HepG2 (cell line): ENCODE results near the gene GRK5. TPM values are rescaled to one million over a fixed set of nuclear protein-coding genes. Genes with fewer than 3 reads are reported as not detected.
A peak's percentile ranks its signal among the peaks of the same experiment; 100 is the strongest.

Experiments
- ATAC-seq: fragments of 200-7000 bp; cut with Tn5 transposase; 3 replicates; pipeline ENCODE4 v1.9.1; 2020; ENCODE audit warnings: mild to moderate bottlenecking, moderate library complexity
- BruUV-seq: library from RNA; stranded (reverse); fragments of 400-500 nt; replicated peaks from 2 replicates; lab custom pipeline; 2021; lab: Mats Ljungman, UMichigan
- CTCF ChIA-PET: fragments of 300-600 bp; formaldehyde crosslinking; extraction: SDS; loops from one replicate; lab custom pipeline; 2021; ENCODE audit warnings: low total read pairs, inconsistent platforms, low intra/inter-chr PET ratio; lab: Yijun Ruan, JAX
- POLR2A ChIA-PET: fragments of 350-600 bp; sonication (Branson Sonifier 250); formaldehyde crosslinking; loops from one replicate; lab custom pipeline; 2020; ENCODE audit warnings: antibody characterized with exemption, inconsistent platforms; lab: Yijun Ruan, JAX
- DNase-seq: peaks from one replicate; pipeline ENCODE4 v3.0.0-alpha.2; 2015; ENCODE audit warnings: low spot score
- FAIRE-seq: peaks from 3 replicates; lab custom pipeline; 2011; peaks lifted over from hg19 to GRCh38; lab: Jason Lieb, UNC
- H2AFZ ChIP-seq: one replicate; pipeline ENCODE4 v1.6.1; 2011; ENCODE audit warnings: low read length, inconsistent platforms
- H3K27ac ChIP-seq: fragments of 300-600 bp; 3 replicates; pipeline ENCODE4 v1.8.0; 2011; ENCODE audit warnings: mixed run types, mild to moderate bottlenecking, mixed read lengths, low read length, inconsistent platforms; ENCODE audit not compliant: insufficient read depth; ENCODE audit errors: extremely low read length
- H3K27me3 ChIP-seq, 2 experiments: fragments of 200-600 bp in 1 of 2; 2 replicates in 1 of 2; 3 replicates in 1 of 2; pipeline versions ENCODE4 v1.6.0 to v1.8.0; 2011; ENCODE audit warnings: low read length in 2 of 2, mild to moderate bottlenecking in 2 of 2, moderate library complexity in 2 of 2, inconsistent platforms in 1 of 2; ENCODE audit not compliant: insufficient read depth in 2 of 2, control insufficient read depth in 1 of 2
- H3K36me3 ChIP-seq, 2 experiments: fragments of 200-600 bp in 1 of 2; replicated peaks in 1 of 2; 2 replicates in 1 of 2; 3 replicates in 1 of 2; pipeline versions ENCODE4 v1.5.1 to v1.8.0; 2011; ENCODE audit warnings: low read length in 2 of 2, inconsistent platforms in 1 of 2; ENCODE audit not compliant: insufficient read depth in 2 of 2, control insufficient read depth in 1 of 2
- H3K4me1 ChIP-seq: 2 replicates; pipeline ENCODE4 v1.5.1; 2012; ENCODE audit warnings: low read length, inconsistent platforms; ENCODE audit not compliant: insufficient read depth
- H3K4me2 ChIP-seq: 2 replicates; pipeline ENCODE4 v1.6.0; 2011; ENCODE audit warnings: low read depth, low read length, inconsistent platforms
- H3K4me3 ChIP-seq, 3 experiments: fragments of 200-600 bp in 1 of 3; sonication (generic), shearing (Covaris generic) in 1 of 3; replicated peaks in 1 of 3; 2 replicates each; pipeline ENCODE4 v1.5.1; 2011 to 2016; ENCODE audit warnings: low read length in 3 of 3, inconsistent platforms in 2 of 3, low read depth in 2 of 3, mild to moderate bottlenecking in 2 of 3, control low read depth in 1 of 3, mixed read lengths in 1 of 3; ENCODE audit not compliant: insufficient read depth in 1 of 3
- H3K79me2 ChIP-seq: one replicate; pipeline ENCODE4 v1.6.1; 2011; ENCODE audit warnings: low read length, inconsistent platforms; ENCODE audit not compliant: insufficient read depth
- H3K9ac ChIP-seq: 2 replicates; pipeline ENCODE4 v1.6.0; 2011; ENCODE audit warnings: mild to moderate bottlenecking, low read depth, low read length, inconsistent platforms; ENCODE audit not compliant: insufficient read depth
- H3K9me3 ChIP-seq: 2 replicates; pipeline ENCODE4 v1.5.1; 2012; ENCODE audit warnings: mild to moderate bottlenecking, low read length
- H4K20me1 ChIP-seq: 2 replicates; pipeline ENCODE4 v1.6.0; 2011; ENCODE audit warnings: inconsistent platforms, mild to moderate bottlenecking, low read length, moderate library complexity; ENCODE audit not compliant: insufficient read depth
- EZH2 ChIP-seq: conservative IDR thresholded peaks from 2 replicates; pipeline ENCODE4 v1.6.1; 2012; ENCODE audit warnings: mild to moderate bottlenecking, low read depth, low read length, moderate library complexity
- FOXP1 ChIP-seq, 2 experiments: fragments of 450-650 bp in 1 of 2; IDR thresholded peaks; 2 replicates each; pipeline ENCODE4 v1.6.1; 2017 to 2018; ENCODE audit warnings: antibody characterized with exemption in 1 of 2
- HMGXB4 ChIP-seq, 2 experiments: sonication (generic) in 1 of 2; formaldehyde crosslinking in 1 of 2; IDR thresholded peaks; 2 replicates each; pipeline versions ENCODE4 v1.4.0 to v1.6.1; 2018 to 2020; ENCODE audit warnings: missing genetic modification reagents in 2 of 2, borderline replicate concordance in 1 of 2, low read depth in 1 of 2, mild to moderate bottlenecking in 1 of 2, missing biosample characterization in 1 of 2
- HNF1B ChIP-seq: sonication (generic); formaldehyde crosslinking; IDR thresholded peaks from 2 replicates; pipeline ENCODE4 v1.5.1; 2020; ENCODE audit warnings: mild to moderate bottlenecking, moderate library complexity, missing genetic modification reagents
- REPIN1 ChIP-seq: sonication (generic); formaldehyde crosslinking; IDR thresholded peaks from 2 replicates; pipeline ENCODE4 v1.8.0; 2022; ENCODE audit warnings: missing genetic modification reagents, low read depth, mild to moderate bottlenecking, borderline replicate concordance
- ZMYM2 ChIP-seq: sonication (generic); formaldehyde crosslinking; IDR thresholded peaks from 2 replicates; pipeline ENCODE4 v1.8.0; 2022; ENCODE audit warnings: mild to moderate bottlenecking, missing genetic modification reagents
- ZNF253 ChIP-seq: sonication (generic); formaldehyde crosslinking; IDR thresholded peaks from 2 replicates; pipeline ENCODE4 v1.8.0; 2022; ENCODE audit warnings: mild to moderate bottlenecking, missing genetic modification reagents, borderline replicate concordance
- ZNF274 ChIP-seq: sonication (generic); formaldehyde crosslinking; IDR thresholded peaks from 2 replicates; pipeline ENCODE4 v1.5.1; 2020; ENCODE audit warnings: mild to moderate bottlenecking, missing genetic modification reagents
- WGBS: methylation state at CpG from one replicate; pipeline ENCODE4 v1.1.6; 2017; ENCODE audit warnings: low lambda C conversion rate; 5-methylcytosine and 5-hydroxymethylcytosine counted together
- in situ Hi-C: cut with HindIII; loops from 2 replicates; pipeline ENCODE4 v1.10.0; 2017; ENCODE audit warnings: low pct_unique_long_range_greater_than_20kb; ENCODE audit not compliant: extremely low pct_ligation_motif_present
- intact Hi-C: fragments of 100-400 bp; cut with micrococcal nuclease; formaldehyde crosslinking; loops from one replicate; pipeline ENCODE4 v1.10.0; 2022; ENCODE audit not compliant: unreplicated experiment
- polyA plus RNA-seq, 8 experiments: library from polyadenylated mRNA; depleted of rRNA in 3 of 8; stranded (reverse) in 7 of 8; unstranded in 1 of 8; fragments of >200 nt; fragmentation: Illumina TruSeq in 4 of 8; extraction: Trizol in 4 of 8; gene quantifications; 2 replicates each; pipeline versions ENCODE4 v1.2.1 to v1.2.3, GENCODE V29; 2011 to 2016; ENCODE audit warnings: low read depth in 4 of 8, missing spikeins in 1 of 8, mixed read lengths in 1 of 8; ENCODE audit not compliant: insufficient read depth in 1 of 8
- total RNA-seq, 5 experiments: library from RNA; depleted of rRNA; stranded (reverse); fragments of >200 nt; fragmentation: Illumina TruSeq; extraction: Trizol; gene quantifications; 2 replicates each; pipeline ENCODE4 v1.2.3, GENCODE V29; 2016; ENCODE audit warnings: low read depth in 1 of 5
- TF ChIP-seq, protein P1 (sequence below): sonication (generic); formaldehyde crosslinking; IDR thresholded peaks from 2 replicates; pipeline ENCODE4 v1.9.0; 2022; ENCODE audit warnings: missing genetic modification reagents, mild to moderate bottlenecking, borderline replicate concordance
- TF ChIP-seq, protein P2 (sequence below): sonication (generic); formaldehyde crosslinking; IDR thresholded peaks from 2 replicates; pipeline ENCODE4; 2020; ENCODE audit warnings: missing genetic modification reagents, mild to moderate bottlenecking, borderline replicate concordance
- TF ChIP-seq, protein P3 (sequence below): sonication (generic); formaldehyde crosslinking; IDR thresholded peaks from 2 replicates; pipeline ENCODE4 v1.4.0; 2020; ENCODE audit warnings: missing genetic modification reagents, borderline replicate concordance

The GRK5 gene
- total and polyA plus RNA-seq, 2 of the 13 experiments (the other 11 are each of a cell fraction or from before 2014, with no cell fraction given): 10.4 to 12.6 TPM

DNA sequence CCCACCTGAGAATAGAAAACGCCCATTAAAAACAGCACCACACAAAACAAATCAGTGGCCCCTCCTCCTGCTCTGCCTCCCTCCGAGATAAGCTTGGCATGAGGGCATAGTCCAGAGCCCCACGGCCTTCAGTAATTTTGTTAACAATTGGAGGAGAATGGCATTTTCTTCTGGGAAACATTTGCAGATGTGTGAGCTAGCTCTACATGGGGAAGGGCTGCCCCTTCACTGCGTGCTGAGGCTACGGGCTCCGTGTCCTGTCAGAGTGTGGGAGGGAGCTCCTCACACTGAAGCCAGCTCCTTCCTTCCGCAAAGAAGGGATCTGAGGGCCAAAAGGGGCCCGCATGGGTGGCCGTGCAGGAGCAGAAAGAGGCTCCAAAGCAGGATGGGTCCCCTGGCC lies 15.2 kb downstream of the GRK5 start:
- Histone ChIP-seq H3K79me2 (peaks cover 27% of the 10 kb centered on the region), H3K4me1 (peaks cover 50% of the 10 kb centered on the region), H4K20me1 (no peaks in the 10 kb centered on the region), H3K36me3 (no peaks in the 10 kb centered on the region), H3K27ac (peak overlapping the region; percentile 60), H2AFZ (no peak overlapping the region), H3K4me3 (peak overlapping the region; percentile 40 to 69 (median 42); a peak in 5 of 6 replicates), H3K4me2 (peak overlapping the region; percentile 84), H3K9me3 (no peaks in the 10 kb centered on the region), H3K9ac (peak overlapping the region; percentile 58), H3K27me3 (no peaks in the 10 kb centered on the region)
- intact Hi-C loops (loop anchor here (1.0 kb wide), 1 partner anchor 49 kb away; no protein-coding TSS in a partner anchor), in situ Hi-C loops (no loop called here)
- no TSS peak for BruUV-seq
- peak; percentile 77 for DNase-seq
- FAIRE-seq: no peak
- ATAC-seq: peak; percentile 87
- ChIA-PET POLR2A (interaction anchor here (0.9 to 3.4 kb wide), 10 partner anchors 10 to 186 kb away, joined by 3 to 44 read pairs (median 4); partner anchors contain the start of gene GRK5), CTCF (no interaction called here)
- 0% methylated on average over 4 of the region's 9 CpGs for WGBS
- TF ChIP-seq, protein P1, sequence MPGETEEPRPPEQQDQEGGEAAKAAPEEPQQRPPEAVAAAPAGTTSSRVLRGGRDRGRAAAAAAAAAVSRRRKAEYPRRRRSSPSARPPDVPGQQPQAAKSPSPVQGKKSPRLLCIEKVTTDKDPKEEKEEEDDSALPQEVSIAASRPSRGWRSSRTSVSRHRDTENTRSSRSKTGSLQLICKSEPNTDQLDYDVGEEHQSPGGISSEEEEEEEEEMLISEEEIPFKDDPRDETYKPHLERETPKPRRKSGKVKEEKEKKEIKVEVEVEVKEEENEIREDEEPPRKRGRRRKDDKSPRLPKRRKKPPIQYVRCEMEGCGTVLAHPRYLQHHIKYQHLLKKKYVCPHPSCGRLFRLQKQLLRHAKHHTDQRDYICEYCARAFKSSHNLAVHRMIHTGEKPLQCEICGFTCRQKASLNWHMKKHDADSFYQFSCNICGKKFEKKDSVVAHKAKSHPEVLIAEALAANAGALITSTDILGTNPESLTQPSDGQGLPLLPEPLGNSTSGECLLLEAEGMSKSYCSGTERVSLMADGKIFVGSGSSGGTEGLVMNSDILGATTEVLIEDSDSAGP (CRISPR knock-in tag): peak; percentile 58; the same call in 1 of the 2 replicates
- TF ChIP-seq HMGXB4 (CRISPR knock-in tag; IDR thresholded peaks at IDR 0.05; ENCODE audit: borderline replicate concordance in 1 of 2, low read depth in 1 of 2): 0 out of 4 replicates have a peak, but pooled peaks of 1 of the 2 experiments have one; percentile 32
- 0 out of 2 replicates have a peak, but pooled peaks have one; percentile 46 for TF ChIP-seq HNF1B (CRISPR knock-in tag)
- no peak for TF ChIP-seq ZNF253 (CRISPR knock-in tag)
- 0 out of 2 replicates have a peak, but pooled peaks have one; percentile 51 for TF ChIP-seq ZNF274 (CRISPR knock-in tag)
- no peak for TF ChIP-seq EZH2
- no peak for TF ChIP-seq ZMYM2 (CRISPR knock-in tag)
- TF ChIP-seq, protein P2, sequence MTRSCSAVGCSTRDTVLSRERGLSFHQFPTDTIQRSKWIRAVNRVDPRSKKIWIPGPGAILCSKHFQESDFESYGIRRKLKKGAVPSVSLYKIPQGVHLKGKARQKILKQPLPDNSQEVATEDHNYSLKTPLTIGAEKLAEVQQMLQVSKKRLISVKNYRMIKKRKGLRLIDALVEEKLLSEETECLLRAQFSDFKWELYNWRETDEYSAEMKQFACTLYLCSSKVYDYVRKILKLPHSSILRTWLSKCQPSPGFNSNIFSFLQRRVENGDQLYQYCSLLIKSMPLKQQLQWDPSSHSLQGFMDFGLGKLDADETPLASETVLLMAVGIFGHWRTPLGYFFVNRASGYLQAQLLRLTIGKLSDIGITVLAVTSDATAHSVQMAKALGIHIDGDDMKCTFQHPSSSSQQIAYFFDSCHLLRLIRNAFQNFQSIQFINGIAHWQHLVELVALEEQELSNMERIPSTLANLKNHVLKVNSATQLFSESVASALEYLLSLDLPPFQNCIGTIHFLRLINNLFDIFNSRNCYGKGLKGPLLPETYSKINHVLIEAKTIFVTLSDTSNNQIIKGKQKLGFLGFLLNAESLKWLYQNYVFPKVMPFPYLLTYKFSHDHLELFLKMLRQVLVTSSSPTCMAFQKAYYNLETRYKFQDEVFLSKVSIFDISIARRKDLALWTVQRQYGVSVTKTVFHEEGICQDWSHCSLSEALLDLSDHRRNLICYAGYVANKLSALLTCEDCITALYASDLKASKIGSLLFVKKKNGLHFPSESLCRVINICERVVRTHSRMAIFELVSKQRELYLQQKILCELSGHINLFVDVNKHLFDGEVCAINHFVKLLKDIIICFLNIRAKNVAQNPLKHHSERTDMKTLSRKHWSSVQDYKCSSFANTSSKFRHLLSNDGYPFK (CRISPR knock-in tag): no peak
- TF ChIP-seq, protein P3, sequence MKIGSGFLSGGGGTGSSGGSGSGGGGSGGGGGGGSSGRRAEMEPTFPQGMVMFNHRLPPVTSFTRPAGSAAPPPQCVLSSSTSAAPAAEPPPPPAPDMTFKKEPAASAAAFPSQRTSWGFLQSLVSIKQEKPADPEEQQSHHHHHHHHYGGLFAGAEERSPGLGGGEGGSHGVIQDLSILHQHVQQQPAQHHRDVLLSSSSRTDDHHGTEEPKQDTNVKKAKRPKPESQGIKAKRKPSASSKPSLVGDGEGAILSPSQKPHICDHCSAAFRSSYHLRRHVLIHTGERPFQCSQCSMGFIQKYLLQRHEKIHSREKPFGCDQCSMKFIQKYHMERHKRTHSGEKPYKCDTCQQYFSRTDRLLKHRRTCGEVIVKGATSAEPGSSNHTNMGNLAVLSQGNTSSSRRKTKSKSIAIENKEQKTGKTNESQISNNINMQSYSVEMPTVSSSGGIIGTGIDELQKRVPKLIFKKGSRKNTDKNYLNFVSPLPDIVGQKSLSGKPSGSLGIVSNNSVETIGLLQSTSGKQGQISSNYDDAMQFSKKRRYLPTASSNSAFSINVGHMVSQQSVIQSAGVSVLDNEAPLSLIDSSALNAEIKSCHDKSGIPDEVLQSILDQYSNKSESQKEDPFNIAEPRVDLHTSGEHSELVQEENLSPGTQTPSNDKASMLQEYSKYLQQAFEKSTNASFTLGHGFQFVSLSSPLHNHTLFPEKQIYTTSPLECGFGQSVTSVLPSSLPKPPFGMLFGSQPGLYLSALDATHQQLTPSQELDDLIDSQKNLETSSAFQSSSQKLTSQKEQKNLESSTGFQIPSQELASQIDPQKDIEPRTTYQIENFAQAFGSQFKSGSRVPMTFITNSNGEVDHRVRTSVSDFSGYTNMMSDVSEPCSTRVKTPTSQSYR (CRISPR knock-in tag): peak; percentile 16; the same call in 1 of the 2 replicates
- TF ChIP-seq REPIN1 (CRISPR knock-in tag): no peak
- no peak for TF ChIP-seq FOXP1 (IDR thresholded peaks at IDR 0.05)
- TF ChIP-seq FOXP1 (CRISPR knock-in tag; IDR thresholded peaks at IDR 0.05): 0 out of 2 replicates have a peak, but pooled peaks have one; percentile 18
